ENCODE results near the gene SYT13.

GRCh38 chr11:45245218-45246045 is 40.7 kb downstream of the SYT13 start:
- TF ChIP-seq CTCF (IDR thresholded peaks at IDR 0.05; ENCODE audit: poor library complexity) (no peak), EZH2 (IDR thresholded peaks at IDR 0.05; ENCODE audit: borderline replicate concordance) (no peak), EZH2phosphoT487 (IDR thresholded peaks at IDR 0.05; ENCODE audit: low read depth, severe bottlenecking, unreplicated experiment) (no peak)
